ENCODE measurements around the gene OR4D11. TPM values are rescaled to one million over a fixed set of nuclear protein-coding genes. Genes with fewer than 3 reads are reported as not detected.

Gene OR4D11
- total RNA-seq, 1 experiment from 2014 or later = not detected

- Histone ChIP-seq H3K27me3 (ENCODE audit: insufficient read depth, low read depth) (no peaks in the 10 kb centered on the region), H3K4me2 (peak overlapping the region; percentile 54), H4K20me1 (ENCODE audit: insufficient read depth) (peaks cover 4% of the 10 kb centered on the region; the same call in 1 of the 2 replicates), H3K36me3 (ENCODE audit: low read depth) (no peaks in the 10 kb centered on the region), H3K9me3 (ENCODE audit: insufficient read depth, low read depth) (no peaks in the 10 kb centered on the region), H2AFZ (peak overlapping the region; percentile 37; the same call in 1 of the 2 replicates), H3F3A (ENCODE audit: insufficient read depth, low read depth) (peaks cover 66% of the 10 kb centered on the region), H3K79me2 (ENCODE audit: low read depth) (no peaks in the 10 kb centered on the region), H3K9me2 (ENCODE audit: insufficient read depth) (no peaks in the 10 kb centered on the region), H3K4me1 (replicated peaks; ENCODE audit: insufficient read depth) (peaks cover 37% of the 10 kb centered on the region), H3K27ac (0 out of 2 replicates have a peak overlapping the region, but pooled peaks have one; percentile 27), H3K4me3 (peak overlapping the region; percentile 19; the same call in 1 of the 2 replicates)
- no TSS peak for BruUV-seq (replicated peaks)
- intact Hi-C loops (cut with micrococcal nuclease; ENCODE audit: unreplicated experiment) = loop anchor here (5.0 to 10.0 kb wide), 4 partner anchors 204 to 1778 kb away; partner anchors contain the start of genes DTX4, LPXN, STX3 and ZFP91
- DNase-seq = no peak
- ChIA-PET POLR2A (ENCODE audit: unreplicated experiment) (no interaction called here), CTCF (interaction anchor here (0.7 kb wide), 1 partner anchor 118 kb away, joined by 3 read pairs; no protein-coding TSS in a partner anchor)
- TF ChIP-seq EZH2 (IDR thresholded peaks at IDR 0.05; ENCODE audit: low read depth) = no peak
- TF ChIP-seq, protein P1, sequence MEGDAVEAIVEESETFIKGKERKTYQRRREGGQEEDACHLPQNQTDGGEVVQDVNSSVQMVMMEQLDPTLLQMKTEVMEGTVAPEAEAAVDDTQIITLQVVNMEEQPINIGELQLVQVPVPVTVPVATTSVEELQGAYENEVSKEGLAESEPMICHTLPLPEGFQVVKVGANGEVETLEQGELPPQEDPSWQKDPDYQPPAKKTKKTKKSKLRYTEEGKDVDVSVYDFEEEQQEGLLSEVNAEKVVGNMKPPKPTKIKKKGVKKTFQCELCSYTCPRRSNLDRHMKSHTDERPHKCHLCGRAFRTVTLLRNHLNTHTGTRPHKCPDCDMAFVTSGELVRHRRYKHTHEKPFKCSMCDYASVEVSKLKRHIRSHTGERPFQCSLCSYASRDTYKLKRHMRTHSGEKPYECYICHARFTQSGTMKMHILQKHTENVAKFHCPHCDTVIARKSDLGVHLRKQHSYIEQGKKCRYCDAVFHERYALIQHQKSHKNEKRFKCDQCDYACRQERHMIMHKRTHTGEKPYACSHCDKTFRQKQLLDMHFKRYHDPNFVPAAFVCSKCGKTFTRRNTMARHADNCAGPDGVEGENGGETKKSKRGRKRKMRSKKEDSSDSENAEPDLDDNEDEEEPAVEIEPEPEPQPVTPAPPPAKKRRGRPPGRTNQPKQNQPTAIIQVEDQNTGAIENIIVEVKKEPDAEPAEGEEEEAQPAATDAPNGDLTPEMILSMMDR (conservative IDR thresholded peaks at IDR 0.05) = no peak
Observed at GRCh38 chr11:59552844-59553243, 49.5 kb downstream of the OR4D11 start.

DNA sequence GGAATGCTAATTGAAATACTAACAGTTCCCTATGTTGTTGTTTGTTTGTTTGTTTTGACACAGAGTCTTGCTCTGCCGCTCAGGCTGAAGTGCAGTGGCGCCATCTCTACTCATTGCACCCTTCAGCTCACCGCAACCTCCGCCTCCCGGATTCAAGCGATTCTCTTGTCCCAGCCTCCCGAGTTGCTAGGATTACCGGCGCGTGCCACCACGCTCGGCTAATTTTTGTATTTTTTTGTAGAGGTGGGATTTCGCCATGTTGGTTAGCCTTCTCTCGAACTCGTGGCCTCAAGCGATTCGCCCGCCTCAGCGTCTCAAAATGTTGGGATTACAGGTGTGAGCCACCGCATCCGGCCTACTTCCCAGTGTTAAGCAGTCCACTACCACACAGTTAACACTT, 49.9 kb downstream of the OR4D11 start:
- POLR2A ChIA-PET (ENCODE audit: unreplicated experiment) = no interaction called here
- Histone ChIP-seq H3K36me3 (ENCODE audit: low read depth) (no peaks in the 10 kb centered on the region), H3K4me3 (no peak overlapping the region), H3F3A (ENCODE audit: insufficient read depth, low read depth) (peaks cover 66% of the 10 kb centered on the region), H4K20me1 (ENCODE audit: insufficient read depth) (peaks cover 4% of the 10 kb centered on the region; the same call in 1 of the 2 replicates), H3K4me1 (replicated peaks; ENCODE audit: insufficient read depth) (peaks cover 32% of the 10 kb centered on the region), H2AFZ (no peak overlapping the region), H3K9me3 (ENCODE audit: insufficient read depth, low read depth) (no peaks in the 10 kb centered on the region), H3K27me3 (ENCODE audit: insufficient read depth, low read depth) (no peaks in the 10 kb centered on the region), H3K27ac (no peak overlapping the region), H3K4me2 (peak overlapping the region; percentile 54; the same call in 1 of the 2 replicates), H3K79me2 (ENCODE audit: low read depth) (no peaks in the 10 kb centered on the region), H3K9me2 (ENCODE audit: insufficient read depth) (no peaks in the 10 kb centered on the region)
- CTCF ChIA-PET = no interaction called here
- TF ChIP-seq, protein P1 (conservative IDR thresholded peaks at IDR 0.05) = no peak
- no peak for TF ChIP-seq EZH2 (IDR thresholded peaks at IDR 0.05; ENCODE audit: low read depth)
- no TSS peak for BruUV-seq (replicated peaks)
- no peak for DNase-seq
- intact Hi-C loops (cut with micrococcal nuclease; ENCODE audit: unreplicated experiment) = loop anchor here (5.0 to 10.0 kb wide), 4 partner anchors 204 to 1779 kb away; partner anchors contain the start of genes DTX4, LPXN, STX3 and ZFP91

Other genes with a start within 250 kb of the OR4D11 start
- not detected in 2 replicates for gene OR5AN1, start 144.7 kb upstream of the OR4D11 start, total RNA-seq (2021)
- not detected in 2 replicates for gene OR5A2, start 77.2 kb upstream of the OR4D11 start, total RNA-seq (2021)
- not detected in 2 replicates for gene OR5A1, start 67.1 kb upstream of the OR4D11 start, total RNA-seq (2021)
- not detected in 2 replicates for gene OR4D6, start 46.6 kb upstream of the OR4D11 start, total RNA-seq (2021)
- gene OR4D10, start 30.3 kb upstream of the OR4D11 start, total RNA-seq (2021) = not detected in 2 replicates
- not detected in 2 replicates for gene OR4D9, start 8.0 kb downstream of the OR4D11 start, total RNA-seq (2021)
- gene OSBP, start 112.2 kb downstream of the OR4D11 start, total RNA-seq (2021) = 40.4 and 49.7 TPM in 2 replicates
- gene PATL1, start 165.5 kb downstream of the OR4D11 start, total RNA-seq (2021) = 33.5 and 55.0 TPM in 2 replicates
- gene OR10V1, start 210.3 kb downstream of the OR4D11 start, total RNA-seq (2021) = not detected in 2 replicates

Measured in PC-9 (cell line).